HG03442 (cell line): ENCODE measurements around the gene FER1L5.

Source experiments
- ATAC-seq: cut with Tn5 transposase; IDR thresholded peaks from one replicate; pipeline ENCODE4 v1.9.1; 2021; ENCODE audit warnings: mild to moderate bottlenecking, moderate library complexity; ENCODE audit not compliant: unreplicated experiment

Gene FER1L5

GRCh38 chr2:96739076-96739632 is 96.6 kb downstream of the FER1L5 start:
- ATAC-seq = no peak

DNA sequence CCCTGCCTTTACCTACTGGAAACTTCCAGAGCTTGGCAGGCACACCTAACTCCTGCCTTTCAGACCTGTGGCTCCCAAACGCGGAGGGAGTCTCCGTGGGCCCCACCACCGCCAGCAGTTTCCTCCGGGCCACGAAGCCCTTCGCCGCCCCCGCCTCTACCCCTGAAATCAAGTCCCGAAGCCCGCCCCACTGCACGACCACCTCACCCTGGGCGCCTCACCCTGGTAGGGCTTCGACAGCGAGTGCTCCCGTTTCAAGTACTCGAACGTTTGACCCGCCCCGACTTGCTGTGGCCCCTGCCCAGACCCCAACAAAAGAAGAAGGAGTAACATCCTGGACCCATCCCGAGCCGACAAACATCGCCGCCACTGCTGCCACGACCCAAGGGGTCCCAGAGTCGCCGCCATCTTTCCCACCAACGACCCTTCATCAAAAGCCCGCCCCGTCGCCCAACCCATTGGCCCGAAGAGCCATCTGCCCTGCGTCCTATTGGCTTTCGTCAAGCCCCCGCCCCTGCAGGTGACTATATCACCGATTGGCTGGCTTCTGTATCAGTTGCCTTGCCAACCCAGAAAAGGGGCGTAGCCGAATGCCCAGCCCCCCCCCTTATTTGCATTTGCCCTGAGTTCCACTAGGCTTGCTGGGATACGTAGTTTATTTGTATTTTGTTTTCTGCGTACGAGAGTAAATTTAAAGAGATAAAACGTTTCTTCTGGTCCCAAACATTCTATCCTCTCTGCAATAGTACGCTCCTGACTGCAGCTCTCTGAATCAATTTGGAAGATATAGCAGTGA is 97.3 kb downstream of the FER1L5 start, which contains the start of gene LMAN2L:
LMAN2L (minus strand) TSS at position 432 of the 796 bp plus-strand sequence; CDS start at position 408, 24 bp downstream.
- ATAC-seq = peak; percentile 99

- ATAC-seq = no peak
These were observed 104.6 kb downstream of the FER1L5 start for GRCh38 chr2:96747061-96747617.

DNA sequence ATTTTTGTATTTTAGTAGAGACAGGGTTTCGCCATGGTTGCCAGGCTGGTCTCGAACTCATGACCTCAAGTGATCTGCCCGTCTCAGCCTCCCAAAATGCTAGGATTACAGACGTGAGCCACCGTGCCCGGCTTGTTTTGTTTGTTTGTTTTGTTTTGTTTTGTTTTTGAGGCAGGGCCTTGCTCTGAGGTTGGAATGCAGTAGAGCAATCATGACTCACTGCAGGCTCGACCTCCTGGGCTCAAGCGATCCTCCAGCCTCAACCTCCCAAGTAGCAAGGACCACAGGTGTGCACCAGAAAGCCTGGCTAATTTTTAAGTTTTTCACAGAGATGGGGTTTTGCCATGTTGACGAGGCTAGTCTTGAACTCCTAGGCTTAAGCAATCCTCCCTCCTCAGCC is 109.2 kb downstream of the FER1L5 start:
- no peak for ATAC-seq

DNA sequence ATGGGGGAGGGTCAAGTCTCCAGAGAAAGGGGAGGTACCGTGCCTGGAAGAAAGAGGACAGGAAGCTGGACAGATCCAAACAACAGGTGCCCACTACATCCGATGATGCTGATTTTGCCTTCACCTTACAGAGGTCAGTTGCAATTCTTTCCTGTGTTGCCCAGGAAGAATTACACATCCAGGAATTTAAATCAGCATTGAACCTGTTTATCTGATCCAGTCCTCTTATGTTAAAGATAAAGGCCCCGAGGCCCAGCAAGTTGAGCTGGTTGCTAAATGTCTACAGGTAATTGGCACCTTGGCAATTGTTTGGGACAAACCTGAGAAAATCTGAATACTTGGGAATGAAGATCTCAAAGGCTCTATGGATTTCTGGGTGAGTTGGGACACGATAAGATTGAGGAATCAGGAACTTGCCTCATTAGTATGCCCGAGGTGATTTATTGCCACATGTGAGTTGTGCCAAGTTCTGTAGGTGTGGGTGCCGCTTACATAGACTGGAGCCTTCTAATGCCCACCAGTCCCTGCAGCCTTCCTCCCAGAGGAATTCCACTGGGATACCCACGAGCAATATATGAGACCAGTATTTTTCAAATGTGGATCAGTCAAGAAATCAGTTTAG is 111.2 kb downstream of the FER1L5 start:
- no peak for ATAC-seq

DNA sequence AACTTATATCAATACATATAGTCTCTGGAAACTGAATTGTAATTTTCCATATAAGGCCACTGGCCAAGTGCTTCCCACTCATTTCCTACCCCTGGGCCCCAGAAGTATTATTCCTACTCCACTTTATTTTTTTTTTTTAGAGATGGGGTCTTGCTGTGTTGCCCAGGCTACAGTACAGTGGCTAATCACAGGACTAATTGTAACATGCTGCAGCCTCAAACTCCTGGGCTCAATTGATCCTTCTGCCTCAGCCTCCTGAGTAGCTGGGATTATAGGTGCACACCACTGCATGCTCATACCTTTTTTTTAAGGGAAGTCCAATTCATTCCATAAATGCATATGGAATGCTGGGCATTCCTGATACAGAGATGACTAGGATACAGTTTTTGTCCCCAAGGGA is 111.8 kb downstream of the FER1L5 start:
- ATAC-seq = no peak
